Right lobe of liver (tissue), 6 donors: ENCODE results near the gene PRPF31. TPM values are rescaled to one million over a fixed set of nuclear protein-coding genes. Genes with fewer than 3 reads are reported as not detected.
A peak's percentile ranks its signal among the peaks of the same experiment; 100 is the strongest.

Source experiments
- ATAC-seq, 4 donors: fragments of 200-7000 bp; cut with Tn5 transposase; one replicate each; pipeline ENCODE4 v1.9.1; 2020; ENCODE audit warnings: mild to moderate bottlenecking in 4 of 4, moderate library complexity in 4 of 4
- DNase-seq, 3 donors: peaks; one replicate each; pipeline ENCODE4 v3.0.0-alpha.2; 2020
- H3K27ac ChIP-seq, 3 donors: fragments of 200-600 bp; one replicate each; pipeline ENCODE4 v1.8.0; 2022
- H3K27me3 ChIP-seq, 2 donors: fragments of 200-600 bp; one replicate each; pipeline ENCODE4 v1.8.0; 2022
- H3K36me3 ChIP-seq, 4 donors: fragments of 200-600 bp; sonication (generic) in 1 of 4; one replicate each; pipeline versions ENCODE4 v1.5.1 to v1.8.0; 2017 to 2022; ENCODE audit warnings: control low read depth in 1 of 4
- H3K4me1 ChIP-seq, 4 donors: fragments of 200-600 bp; sonication (generic) in 1 of 4; one replicate each; pipeline versions ENCODE4 v1.5.1 to v1.8.0; 2017 to 2022; ENCODE audit warnings: control low read depth in 1 of 4
- H3K4me3 ChIP-seq, 3 donors: fragments of 200-600 bp; one replicate each; pipeline ENCODE4 v1.8.0; 2022
- H3K9me3 ChIP-seq, 4 donors: fragments of 200-600 bp; sonication (generic) in 1 of 4; one replicate each; pipeline versions ENCODE4 v1.5.1 to v1.8.0; 2017 to 2022; ENCODE audit warnings: control low read depth in 1 of 4
- CTCF ChIP-seq, 4 donors: fragments of 200-600 bp in 3 of 4; fragments of 450-650 bp in 1 of 4; IDR thresholded peaks; one replicate each; pipeline versions ENCODE4 v1.5.1 to v1.8.0; 2016 to 2022; ENCODE audit warnings: antibody characterized with exemption in 4 of 4, mild to moderate bottlenecking in 2 of 4
- POLR2A ChIP-seq: fragments of 450-650 bp; IDR thresholded peaks from one replicate; pipeline ENCODE4 v1.6.1; 2017; ENCODE audit warnings: antibody characterized with exemption, mild to moderate bottlenecking
- WGBS: methylation state at CpG from one replicate; pipeline ENCODE4 v1.1.6; 2018; ENCODE audit warnings: low coverage, low lambda C conversion rate; ENCODE audit not compliant: insufficient coverage; ENCODE audit errors: missing lambda C conversion rate; 5-methylcytosine and 5-hydroxymethylcytosine counted together
- intact Hi-C, 2 donors: fragments of 100-400 bp; cut with DNase I; formaldehyde crosslinking; loops; one replicate each; pipeline versions ENCODE4 v1.11.2 to v1.14.1; 2022
- total RNA-seq, 6 experiments: library from RNA; depleted of rRNA in 2 of 6; stranded (reverse); fragments of >200 nt in 2 of 6; fragmentation: NEBNext Ultra II Directional in 3 of 6; extraction: Animal tissue kit (Norgen Biotek cat#: 25700) in 3 of 6; gene quantifications; one replicate each; pipeline versions ENCODE4 v1.1.0 to v1.2.4, GENCODE V29; 2016 to 2023
- donor health status: DM: no; HTN: yes; CAD: no.
- donor health status: DM: no; HTN: no; CAD: no.
- donor health status: DM: no; HTN: no; CAD: no.
- donor health status: DM: no; HTN: yes; CAD: no.
- donor health status: DM: no; HTN: yes; CAD: no.

The PRPF31 gene
- total RNA-seq, 6 experiments from 2014 or later, result 22.1 to 34.9 (median 27.9) TPM

GRCh38 chr19:54173951-54174834 is 58.6 kb downstream of the PRPF31 start:
- DNase-seq (no peak), ATAC-seq (peak in 2 of 4 donors; percentile 11 to 12)
- Histone ChIP-seq H3K4me1 (no peaks in the 10 kb centered on the region), H3K9me3 (no peaks in the 10 kb centered on the region), H3K4me3 (no peak overlapping the region), H3K27me3 (no peaks in the 10 kb centered on the region), H3K36me3 (no peaks in the 10 kb centered on the region), H3K27ac (no peak overlapping the region)
- intact Hi-C loops, result loop anchor here (5.0 kb wide), 1 partner anchor 58 kb away; no protein-coding TSS in a partner anchor
- TF ChIP-seq CTCF (IDR thresholded peaks at IDR 0.05), result no peak
- TF ChIP-seq POLR2A, result no peak
- WGBS, result 80% methylated on average over 3 of the region's 25 CpGs

- 94% methylated on average over 3 of the region's 23 CpGs for WGBS
- Histone ChIP-seq H3K4me1 (no peaks in the 10 kb centered on the region), H3K36me3 (no peaks in the 10 kb centered on the region), H3K4me3 (no peak overlapping the region), H3K9me3 (no peaks in the 10 kb centered on the region), H3K27ac (no peak overlapping the region), H3K27me3 (no peaks in the 10 kb centered on the region)
- DNase-seq (no peak), ATAC-seq (peak; percentile 84 to 88 (median 86))
- no peak for TF ChIP-seq POLR2A
- TF ChIP-seq CTCF (IDR thresholded peaks at IDR 0.05), result no peak
- intact Hi-C loops, result no loop called here
These were observed 63.2 kb downstream of the PRPF31 start for GRCh38 chr19:54178581-54179261.

- H3K27ac ChIP-seq, result no peak overlapping the region
- intact Hi-C loops, result no loop called here
- TF ChIP-seq POLR2A, result no peak
- TF ChIP-seq CTCF (IDR thresholded peaks at IDR 0.05), result no peak
- ATAC-seq (no peak), DNase-seq (no peak)
- no peaks in the 10 kb centered on the region for H3K9me3 ChIP-seq
- no peak overlapping the region for H3K4me3 ChIP-seq
- H3K4me1 ChIP-seq, result no peaks in the 10 kb centered on the region
- WGBS, result 83% methylated on average over 6 of the region's 10 CpGs
- H3K27me3 ChIP-seq, result no peaks in the 10 kb centered on the region
- H3K36me3 ChIP-seq, result no peaks in the 10 kb centered on the region
These were observed 63.8 kb downstream of the PRPF31 start for GRCh38 chr19:54179262-54179852.

- Histone ChIP-seq H3K4me1 (no peaks in the 10 kb centered on the region), H3K27me3 (no peaks in the 10 kb centered on the region), H3K9me3 (no peaks in the 10 kb centered on the region), H3K4me3 (no peak overlapping the region), H3K27ac (no peak overlapping the region), H3K36me3 (no peaks in the 10 kb centered on the region)
- intact Hi-C loops, result no loop called here
- ATAC-seq (peak in 3 of 4 donors; percentile 9 to 24 (median 21)), DNase-seq (no peak)
- TF ChIP-seq POLR2A (no peak), CTCF (IDR thresholded peaks at IDR 0.05) (no peak)
- 60% methylated on average over 2 of the region's 10 CpGs for WGBS
These were observed 64.4 kb downstream of the PRPF31 start for GRCh38 chr19:54179921-54180461.
